ENCODE data around the gene AGMAT.

The AGMAT gene

DNA sequence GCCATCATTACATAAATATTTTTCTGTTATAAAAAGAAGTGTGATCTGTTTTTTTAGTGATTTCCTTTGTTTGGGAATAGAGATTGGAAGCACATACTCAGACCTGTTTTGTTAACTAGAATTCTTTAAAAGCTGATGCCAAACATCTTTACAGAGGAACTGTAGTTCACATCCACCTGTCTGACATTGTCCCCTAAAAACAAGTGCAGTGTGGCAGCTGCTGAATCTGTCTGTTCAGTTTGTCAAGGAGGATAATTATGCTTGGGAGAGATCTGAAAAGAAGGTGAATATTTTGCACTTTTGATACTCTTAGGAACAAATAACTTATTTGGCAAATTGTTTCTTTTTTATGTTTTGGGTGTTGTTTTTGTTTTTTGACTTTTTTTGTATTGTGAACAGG, 13.6 kb downstream of the AGMAT start:
- H3K9me3 Mint-ChIP-seq: no peaks in the 10 kb centered on the region
- ATAC-seq (replicated peaks; ENCODE audit: extremely low read depth, poor library complexity, severe bottlenecking) (no peak), DNase-seq (ENCODE audit: low spot score in 2 of 2) (no peak)
- no peaks in the 10 kb centered on the region for H3K27me3 Mint-ChIP-seq
- no peaks in the 10 kb centered on the region for H3K4me1 Mint-ChIP-seq
- no peak overlapping the region for H3K27ac Mint-ChIP-seq (ENCODE audit: low read depth)
- peaks cover 42% of the 10 kb centered on the region for H3K36me3 Mint-ChIP-seq (ENCODE audit: insufficient read depth)
- H3K4me3 Mint-ChIP-seq: no peak overlapping the region

DNA sequence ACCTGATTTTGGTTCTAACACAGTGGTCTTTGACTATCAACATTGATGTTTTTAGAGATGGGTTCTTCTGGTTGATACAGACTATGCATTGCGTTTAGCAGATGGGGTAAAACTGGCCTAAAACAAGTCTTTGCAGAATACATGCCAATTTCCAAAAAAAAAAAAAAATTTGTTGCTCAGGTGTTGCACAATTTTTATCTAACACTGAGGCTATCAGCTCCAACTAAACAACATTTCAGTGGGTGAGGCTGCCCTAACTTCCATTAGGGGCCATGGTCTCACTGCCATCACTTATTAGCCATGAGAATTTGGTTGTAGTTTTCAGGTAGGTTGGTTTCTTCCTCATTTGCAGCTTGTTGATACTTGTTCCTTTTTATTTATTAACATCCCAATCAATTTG, 14.0 kb downstream of the AGMAT start:
- no peaks in the 10 kb centered on the region for H3K9me3 Mint-ChIP-seq
- DNase-seq (ENCODE audit: low spot score in 2 of 2) (no peak), ATAC-seq (replicated peaks; ENCODE audit: extremely low read depth, poor library complexity, severe bottlenecking) (no peak)
- H3K4me3 Mint-ChIP-seq: no peak overlapping the region
- H3K36me3 Mint-ChIP-seq (ENCODE audit: insufficient read depth): peaks cover 45% of the 10 kb centered on the region
- H3K27me3 Mint-ChIP-seq: no peaks in the 10 kb centered on the region
- H3K4me1 Mint-ChIP-seq: no peaks in the 10 kb centered on the region
- H3K27ac Mint-ChIP-seq (ENCODE audit: low read depth): no peak overlapping the region

DNA sequence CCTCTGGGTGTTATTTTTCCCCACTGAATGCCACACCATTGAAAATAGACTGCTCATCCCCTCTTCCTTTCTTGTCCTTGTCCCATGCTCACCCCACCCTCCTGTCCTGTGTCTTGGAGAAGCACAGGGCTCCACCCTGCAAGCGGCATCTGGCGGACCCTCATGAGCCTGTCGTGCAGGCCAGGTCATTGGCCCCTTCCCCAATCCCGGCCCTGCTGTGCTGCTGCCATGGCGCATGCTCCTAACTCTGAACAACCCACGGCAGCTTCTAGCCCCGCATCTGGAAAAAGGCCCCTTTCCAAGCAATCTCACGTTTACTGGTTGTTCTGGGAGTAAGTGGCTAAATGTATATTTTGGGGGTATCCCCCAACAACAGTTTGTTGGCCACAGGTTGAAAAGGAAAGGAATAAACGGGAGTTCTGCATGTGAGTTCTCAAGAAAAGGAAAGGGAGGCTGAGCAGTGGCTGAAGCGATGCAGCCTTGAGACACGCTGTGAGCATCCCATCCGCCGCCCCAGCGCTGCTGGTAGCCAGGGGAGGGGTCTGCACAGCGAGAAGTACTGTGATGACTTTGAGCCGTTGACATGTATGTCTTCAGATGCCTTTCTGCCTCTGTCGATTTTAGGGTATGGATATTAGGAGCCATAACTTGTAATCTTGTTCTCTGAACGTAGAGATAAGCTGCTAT, 16.3 kb downstream of the AGMAT start:
- H3K4me3 Mint-ChIP-seq: no peak overlapping the region
- H3K4me1 Mint-ChIP-seq: no peaks in the 10 kb centered on the region
- no peak for ATAC-seq (replicated peaks; ENCODE audit: extremely low read depth, poor library complexity, severe bottlenecking)
- no peaks in the 10 kb centered on the region for H3K9me3 Mint-ChIP-seq
- H3K27me3 Mint-ChIP-seq: no peaks in the 10 kb centered on the region
- peaks cover 63% of the 10 kb centered on the region for H3K36me3 Mint-ChIP-seq (ENCODE audit: insufficient read depth)
- DNase-seq (ENCODE audit: low spot score in 2 of 2): no peak
- no peak overlapping the region for H3K27ac Mint-ChIP-seq (ENCODE audit: low read depth)

DNA sequence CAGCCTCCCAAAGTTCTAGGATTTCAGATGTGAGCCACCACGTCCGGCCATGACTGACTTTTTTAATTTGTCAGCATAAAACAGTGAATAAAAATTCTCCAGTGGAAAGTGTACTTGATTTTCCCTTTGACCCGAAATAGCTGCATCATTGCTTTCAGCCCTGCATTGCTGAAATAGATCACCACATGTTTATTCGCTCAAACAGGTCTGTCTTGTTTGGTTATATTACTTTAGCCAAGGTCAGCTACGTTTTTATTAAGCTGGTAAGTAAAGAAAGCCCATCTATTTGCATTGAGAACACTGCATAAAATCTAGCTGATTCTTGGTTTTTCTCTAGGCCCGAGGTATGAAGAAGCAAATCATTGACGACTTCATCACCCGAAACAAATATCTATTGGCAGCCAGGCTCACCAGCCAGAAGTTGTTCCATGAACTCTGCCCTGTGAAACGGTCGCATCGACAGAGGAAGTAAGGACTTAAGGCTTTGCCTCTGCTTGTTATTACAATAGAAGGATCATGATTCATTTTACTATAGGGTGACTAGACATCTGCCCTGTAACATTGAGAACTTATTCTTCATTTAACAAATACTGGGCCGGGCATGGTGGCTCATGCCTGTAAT, 25.6 kb downstream of the AGMAT start:
- H3K4me1 Mint-ChIP-seq: no peaks in the 10 kb centered on the region
- H3K36me3 Mint-ChIP-seq (ENCODE audit: insufficient read depth): peaks cover 46% of the 10 kb centered on the region
- no peak for DNase-seq (ENCODE audit: low spot score in 2 of 2)
- no peak for ATAC-seq (replicated peaks; ENCODE audit: extremely low read depth, poor library complexity, severe bottlenecking)
- no peak overlapping the region for H3K4me3 Mint-ChIP-seq
- no peaks in the 10 kb centered on the region for H3K27me3 Mint-ChIP-seq
- no peak overlapping the region for H3K27ac Mint-ChIP-seq (ENCODE audit: low read depth)
- no peaks in the 10 kb centered on the region for H3K9me3 Mint-ChIP-seq

DNA sequence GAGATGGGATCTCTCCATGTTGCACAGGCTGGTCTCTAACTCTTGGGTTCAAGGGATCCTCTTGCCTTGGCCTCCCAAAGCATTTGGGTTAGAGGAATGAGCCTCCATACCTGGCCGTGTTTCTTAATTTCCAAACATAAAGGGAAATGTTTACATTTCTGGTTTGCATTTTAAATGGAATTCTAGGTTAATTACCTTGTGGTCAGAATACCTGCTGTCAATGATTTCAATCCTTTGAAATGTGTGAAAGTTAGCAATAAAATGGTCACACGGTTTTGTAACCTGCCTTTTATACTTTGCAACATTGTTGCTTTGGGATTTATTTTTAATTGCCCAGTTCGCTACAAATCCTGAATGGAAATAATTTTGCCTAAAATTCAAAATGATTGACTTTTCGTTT, 26.3 kb downstream of the AGMAT start:
- DNase-seq (ENCODE audit: low spot score in 2 of 2) (no peak), ATAC-seq (replicated peaks; ENCODE audit: extremely low read depth, poor library complexity, severe bottlenecking) (no peak)
- Mint-ChIP-seq H3K27me3 (no peaks in the 10 kb centered on the region), H3K4me1 (no peaks in the 10 kb centered on the region), H3K9me3 (no peaks in the 10 kb centered on the region), H3K27ac (ENCODE audit: low read depth) (no peak overlapping the region), H3K4me3 (no peak overlapping the region), H3K36me3 (ENCODE audit: insufficient read depth) (peaks cover 41% of the 10 kb centered on the region)

DNA sequence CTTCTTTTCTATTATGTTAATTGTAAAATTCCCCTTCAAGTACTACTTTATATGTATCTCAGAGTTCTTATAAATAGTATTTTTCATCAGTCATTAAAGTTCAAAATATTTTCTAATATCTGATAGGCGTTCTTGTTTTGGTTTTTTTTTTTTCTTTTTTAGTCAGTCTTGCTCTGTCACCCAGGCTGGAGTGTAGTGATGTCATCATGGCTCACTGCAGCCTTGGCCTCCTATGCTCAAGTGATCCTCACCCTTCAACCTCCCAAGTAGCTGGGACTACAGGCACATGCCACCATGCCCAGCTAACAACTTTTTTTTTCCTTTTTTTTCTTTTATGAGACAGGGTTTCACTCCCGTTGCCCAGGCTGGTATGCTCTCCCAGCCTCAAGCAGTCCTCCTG, 27.3 kb downstream of the AGMAT start:
- ATAC-seq (replicated peaks; ENCODE audit: extremely low read depth, poor library complexity, severe bottlenecking) (no peak), DNase-seq (ENCODE audit: low spot score in 2 of 2) (no peak)
- Mint-ChIP-seq H3K27me3 (no peaks in the 10 kb centered on the region), H3K36me3 (ENCODE audit: insufficient read depth) (peaks cover 36% of the 10 kb centered on the region), H3K4me3 (no peak overlapping the region), H3K4me1 (no peaks in the 10 kb centered on the region), H3K9me3 (no peaks in the 10 kb centered on the region), H3K27ac (ENCODE audit: low read depth) (no peak overlapping the region)

DNA sequence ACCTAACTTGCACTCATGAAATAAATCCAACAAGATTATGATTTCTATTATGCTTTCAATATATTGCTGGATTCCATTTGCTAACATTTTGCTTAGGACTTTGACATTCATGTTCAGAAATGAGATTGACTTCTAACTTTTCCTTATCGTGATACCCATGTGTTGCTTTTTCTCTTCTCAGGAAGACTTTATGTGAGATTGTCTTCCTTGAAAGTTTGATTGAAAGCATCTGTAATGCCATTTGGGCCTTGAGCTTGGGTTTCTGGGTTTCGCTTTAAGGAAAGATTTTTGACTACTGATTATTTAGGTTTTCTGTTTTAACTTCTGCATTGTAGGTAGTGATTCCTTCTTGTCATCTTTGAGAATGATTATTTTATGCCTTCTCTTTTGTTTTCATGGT, 27.8 kb downstream of the AGMAT start:
- no peak overlapping the region for H3K27ac Mint-ChIP-seq (ENCODE audit: low read depth)
- H3K36me3 Mint-ChIP-seq (ENCODE audit: insufficient read depth): peaks cover 33% of the 10 kb centered on the region
- no peak for ATAC-seq (replicated peaks; ENCODE audit: extremely low read depth, poor library complexity, severe bottlenecking)
- DNase-seq (ENCODE audit: low spot score in 2 of 2): no peak
- no peaks in the 10 kb centered on the region for H3K9me3 Mint-ChIP-seq
- no peak overlapping the region for H3K4me3 Mint-ChIP-seq
- H3K27me3 Mint-ChIP-seq: no peaks in the 10 kb centered on the region
- no peaks in the 10 kb centered on the region for H3K4me1 Mint-ChIP-seq

DNA sequence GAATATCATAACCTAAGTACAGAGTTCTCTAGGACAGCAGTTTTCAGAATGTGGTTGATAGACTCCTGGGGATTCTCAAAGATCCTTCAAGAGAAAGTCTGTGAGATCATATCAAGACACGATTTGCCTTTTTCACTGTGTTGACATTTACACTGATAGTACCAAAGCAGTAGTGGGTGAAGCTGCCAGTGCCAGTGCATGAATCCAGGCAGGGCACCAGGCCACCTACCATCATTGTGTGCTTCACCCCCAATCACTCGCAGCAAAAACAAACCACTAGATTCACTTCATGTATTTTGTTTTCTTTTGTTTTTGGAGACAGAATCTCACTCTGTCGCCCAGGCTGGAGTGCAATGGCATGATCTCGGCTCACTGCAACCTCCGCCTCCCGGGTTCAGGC, 34.3 kb downstream of the AGMAT start:
- H3K4me3 Mint-ChIP-seq: no peak overlapping the region
- H3K36me3 Mint-ChIP-seq (ENCODE audit: insufficient read depth): peaks cover 33% of the 10 kb centered on the region
- DNase-seq (ENCODE audit: low spot score in 2 of 2) (no peak), ATAC-seq (replicated peaks; ENCODE audit: extremely low read depth, poor library complexity, severe bottlenecking) (no peak)
- H3K27ac Mint-ChIP-seq (ENCODE audit: low read depth): no peak overlapping the region
- H3K27me3 Mint-ChIP-seq: no peaks in the 10 kb centered on the region
- no peaks in the 10 kb centered on the region for H3K9me3 Mint-ChIP-seq
- H3K4me1 Mint-ChIP-seq: no peaks in the 10 kb centered on the region

DNA sequence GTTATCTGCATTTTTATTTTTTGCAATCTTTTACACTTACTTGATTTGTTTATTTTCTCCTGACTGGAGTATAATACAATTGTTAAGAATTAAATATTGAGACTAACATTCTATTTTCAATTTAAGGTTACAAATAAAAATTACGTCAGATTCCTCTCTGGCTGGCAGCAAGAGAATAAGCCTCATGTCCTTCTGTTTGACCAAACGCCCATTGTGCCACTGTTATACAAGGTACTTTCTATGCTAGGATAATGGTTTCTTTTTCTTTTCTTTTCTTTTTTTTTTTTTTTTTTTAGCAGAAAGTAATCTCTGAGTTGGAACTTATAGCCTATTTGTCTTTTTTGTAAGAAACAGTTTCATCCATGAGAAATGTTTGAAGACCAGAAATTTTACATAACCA, 38.2 kb downstream of the AGMAT start:
- no peaks in the 10 kb centered on the region for H3K27me3 Mint-ChIP-seq
- no peak overlapping the region for H3K27ac Mint-ChIP-seq (ENCODE audit: low read depth)
- ATAC-seq (replicated peaks; ENCODE audit: extremely low read depth, poor library complexity, severe bottlenecking) (no peak), DNase-seq (ENCODE audit: low spot score in 2 of 2) (no peak)
- no peaks in the 10 kb centered on the region for H3K9me3 Mint-ChIP-seq
- H3K4me3 Mint-ChIP-seq: no peak overlapping the region
- peaks cover 40% of the 10 kb centered on the region for H3K36me3 Mint-ChIP-seq (ENCODE audit: insufficient read depth)
- no peaks in the 10 kb centered on the region for H3K4me1 Mint-ChIP-seq

DNA sequence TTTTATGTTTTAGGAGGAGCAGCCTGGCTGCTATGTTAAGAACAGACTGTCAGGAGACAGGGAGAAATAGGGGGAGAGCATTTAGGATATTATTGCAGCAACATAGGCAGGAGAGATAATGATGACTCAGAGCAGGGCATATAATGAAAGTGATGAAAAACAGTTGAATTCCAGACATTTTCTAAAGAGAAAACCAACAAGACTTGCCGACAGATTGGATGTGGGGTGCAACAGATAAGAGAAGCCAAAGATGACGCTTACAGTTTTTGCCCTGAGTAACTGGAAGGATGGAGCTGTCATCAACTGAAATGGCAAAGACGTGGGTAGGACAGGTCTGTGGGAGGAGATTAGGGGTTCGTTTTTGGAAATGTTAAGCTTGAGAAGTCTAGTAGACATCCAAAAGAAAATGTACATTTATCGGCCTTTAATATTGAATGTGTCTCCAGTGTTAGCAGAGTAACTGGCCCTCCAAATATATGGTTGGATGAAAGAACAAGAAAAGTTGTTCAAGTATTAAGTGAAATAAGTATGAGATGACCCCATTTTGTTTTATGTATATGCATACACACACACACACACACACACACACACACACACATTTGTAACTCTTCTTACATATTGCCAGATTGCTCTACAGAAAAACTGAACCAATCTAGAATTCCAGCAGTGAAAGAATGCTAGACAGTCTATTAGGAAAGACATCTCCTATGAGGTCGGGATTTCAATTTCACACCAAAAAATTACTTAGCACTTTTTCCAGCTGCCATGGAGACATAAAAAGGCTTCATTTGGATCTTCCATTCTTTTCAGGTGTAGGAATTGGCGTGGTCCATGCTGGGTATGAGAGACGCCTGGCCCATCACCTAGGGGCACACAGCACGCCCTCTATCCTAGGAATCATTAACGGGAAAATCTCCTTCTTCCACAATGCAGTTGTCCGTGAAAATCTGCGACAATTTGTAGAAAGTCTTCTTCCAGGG, 41.0 kb downstream of the AGMAT start:
- H3K27me3 Mint-ChIP-seq: no peaks in the 10 kb centered on the region
- ATAC-seq (replicated peaks; ENCODE audit: extremely low read depth, poor library complexity, severe bottlenecking): no peak
- H3K9me3 Mint-ChIP-seq: no peaks in the 10 kb centered on the region
- H3K36me3 Mint-ChIP-seq (ENCODE audit: insufficient read depth): peaks cover 39% of the 10 kb centered on the region
- no peaks in the 10 kb centered on the region for H3K4me1 Mint-ChIP-seq
- no peak for DNase-seq (ENCODE audit: low spot score in 2 of 2)
- H3K27ac Mint-ChIP-seq (ENCODE audit: low read depth): no peak overlapping the region
- no peak overlapping the region for H3K4me3 Mint-ChIP-seq

DNA sequence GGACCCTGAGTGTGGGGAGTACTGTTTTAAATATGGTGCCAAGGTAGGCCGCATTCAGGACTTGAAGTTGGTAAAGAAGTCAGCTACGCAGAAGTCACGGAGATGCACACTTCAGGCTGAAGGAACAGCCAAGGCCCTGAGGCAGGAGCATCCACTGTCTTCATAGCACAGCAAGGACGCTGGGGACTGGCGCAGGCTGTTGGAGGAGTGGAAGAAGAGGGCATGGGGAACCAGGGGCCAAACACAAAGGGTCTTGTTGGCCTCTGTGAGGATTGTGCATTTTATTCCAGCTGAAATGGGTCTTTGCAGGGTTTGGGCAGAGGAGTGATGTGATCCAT, 41.6 kb downstream of the AGMAT start:
- no peaks in the 10 kb centered on the region for H3K9me3 Mint-ChIP-seq
- ATAC-seq (replicated peaks; ENCODE audit: extremely low read depth, poor library complexity, severe bottlenecking) (no peak), DNase-seq (ENCODE audit: low spot score in 2 of 2) (no peak)
- H3K27ac Mint-ChIP-seq (ENCODE audit: low read depth): no peak overlapping the region
- H3K36me3 Mint-ChIP-seq (ENCODE audit: insufficient read depth): peaks cover 41% of the 10 kb centered on the region
- H3K4me1 Mint-ChIP-seq: no peaks in the 10 kb centered on the region
- H3K27me3 Mint-ChIP-seq: no peaks in the 10 kb centered on the region
- H3K4me3 Mint-ChIP-seq: no peak overlapping the region

DNA sequence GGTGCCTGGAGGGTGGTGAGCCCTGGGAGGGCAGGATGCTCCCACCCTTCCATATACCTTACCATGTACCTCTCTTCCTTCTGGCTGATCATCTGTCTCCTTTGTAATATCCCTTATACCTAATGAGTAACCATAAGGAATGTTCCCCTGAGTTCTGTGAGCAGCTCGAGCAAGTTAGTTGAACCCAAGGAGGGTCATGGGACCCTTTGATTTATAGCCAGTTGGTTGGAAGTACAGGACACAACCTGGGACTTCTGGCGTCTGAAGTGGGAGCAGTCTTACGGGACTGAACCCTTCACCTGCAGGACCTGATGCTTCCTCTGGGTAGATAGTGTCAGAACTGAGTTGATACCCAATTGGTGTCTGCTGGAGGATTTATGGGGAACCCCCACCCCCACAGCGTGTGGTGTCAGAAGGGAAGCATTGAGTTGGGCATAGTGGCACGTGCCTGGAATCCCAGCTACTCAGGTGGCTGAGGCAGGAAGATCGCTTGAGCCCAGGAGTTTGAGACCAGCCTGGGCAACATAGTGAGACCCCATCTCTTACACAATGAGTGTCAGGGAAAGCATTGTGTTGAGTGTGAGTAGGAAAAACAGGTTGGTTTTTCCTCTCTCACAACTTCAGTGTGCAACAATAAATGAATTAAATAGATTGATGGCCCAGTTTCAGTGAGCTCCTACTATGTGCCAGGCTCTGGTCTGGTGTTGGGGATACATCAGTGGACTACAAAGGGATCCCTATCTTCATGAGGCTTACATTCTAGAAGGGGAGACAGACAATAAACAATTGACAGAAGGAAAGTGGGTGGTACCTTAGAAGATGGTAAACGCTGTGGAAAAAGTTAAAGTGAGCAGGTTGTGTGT, 42.2 kb downstream of the AGMAT start:
- peaks cover 41% of the 10 kb centered on the region for H3K36me3 Mint-ChIP-seq (ENCODE audit: insufficient read depth)
- ATAC-seq (replicated peaks; ENCODE audit: extremely low read depth, poor library complexity, severe bottlenecking) (no peak), DNase-seq (ENCODE audit: low spot score in 2 of 2) (no peak)
- H3K4me3 Mint-ChIP-seq: no peak overlapping the region
- no peaks in the 10 kb centered on the region for H3K9me3 Mint-ChIP-seq
- H3K4me1 Mint-ChIP-seq: no peaks in the 10 kb centered on the region
- H3K27ac Mint-ChIP-seq (ENCODE audit: low read depth): no peak overlapping the region
- H3K27me3 Mint-ChIP-seq: no peaks in the 10 kb centered on the region

All from central memory CD8-positive, alpha-beta T cell (primary cell).